Prostate gland (tissue), 2 donors: ENCODE results near the gene ANKRD66.

ENCODE experiments used
- POLR2A ChIP-seq: fragments of 450-650 bp; IDR thresholded peaks from one replicate; pipeline ENCODE4 v1.6.1; 2016; ENCODE audit warnings: antibody characterized with exemption, mild to moderate bottlenecking
- TF ChIP-seq, protein P1 (sequence below), 4 experiments: fragments of 200-600 bp in 2 of 4; fragments of 450-650 bp in 2 of 4; sonication (generic) in 2 of 4; IDR thresholded peaks; 1 replicate in 3 of 4; 2 replicates in 1 of 4; pipeline ENCODE4 v1.5.1; 2016 to 2019; ENCODE audit warnings: antibody characterized with exemption in 4 of 4, mild to moderate bottlenecking in 2 of 4, moderate library complexity in 2 of 4

DNA sequence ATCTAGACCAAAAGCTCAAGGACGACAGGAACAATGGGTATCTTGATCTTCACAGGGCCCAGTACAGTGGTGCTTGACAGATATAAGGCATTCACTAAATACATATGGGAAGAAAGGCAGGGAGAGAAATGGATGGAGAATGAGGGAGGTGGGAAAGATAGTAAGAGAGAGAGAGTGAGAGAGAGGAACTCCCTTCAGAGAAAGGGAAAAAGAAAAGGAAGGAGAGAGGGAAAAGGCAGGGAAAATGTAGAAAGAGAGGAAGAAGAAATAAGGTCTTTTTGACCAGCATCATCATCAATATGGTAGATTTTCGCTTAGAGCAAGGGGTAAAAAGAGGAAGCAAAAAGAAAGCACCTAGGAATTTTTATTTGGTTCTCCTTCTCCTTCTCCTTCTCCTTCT lies 760 bp upstream of the ANKRD66 start:
- TF ChIP-seq POLR2A = no peak
- TF ChIP-seq, protein P1, sequence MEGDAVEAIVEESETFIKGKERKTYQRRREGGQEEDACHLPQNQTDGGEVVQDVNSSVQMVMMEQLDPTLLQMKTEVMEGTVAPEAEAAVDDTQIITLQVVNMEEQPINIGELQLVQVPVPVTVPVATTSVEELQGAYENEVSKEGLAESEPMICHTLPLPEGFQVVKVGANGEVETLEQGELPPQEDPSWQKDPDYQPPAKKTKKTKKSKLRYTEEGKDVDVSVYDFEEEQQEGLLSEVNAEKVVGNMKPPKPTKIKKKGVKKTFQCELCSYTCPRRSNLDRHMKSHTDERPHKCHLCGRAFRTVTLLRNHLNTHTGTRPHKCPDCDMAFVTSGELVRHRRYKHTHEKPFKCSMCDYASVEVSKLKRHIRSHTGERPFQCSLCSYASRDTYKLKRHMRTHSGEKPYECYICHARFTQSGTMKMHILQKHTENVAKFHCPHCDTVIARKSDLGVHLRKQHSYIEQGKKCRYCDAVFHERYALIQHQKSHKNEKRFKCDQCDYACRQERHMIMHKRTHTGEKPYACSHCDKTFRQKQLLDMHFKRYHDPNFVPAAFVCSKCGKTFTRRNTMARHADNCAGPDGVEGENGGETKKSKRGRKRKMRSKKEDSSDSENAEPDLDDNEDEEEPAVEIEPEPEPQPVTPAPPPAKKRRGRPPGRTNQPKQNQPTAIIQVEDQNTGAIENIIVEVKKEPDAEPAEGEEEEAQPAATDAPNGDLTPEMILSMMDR (IDR thresholded peaks at IDR 0.05) = no peak
